ENCODE results near the gene MGLL.

MGLL gene

GRCh38 chr3:127796045-127796830 is 26.1 kb downstream of the MGLL start:
- peaks cover 3% of the 10 kb centered on the region; the same call in 1 of the 2 replicates for H3K4me1 ChIP-seq (ENCODE audit: insufficient read depth, low read length)
- H3K9ac ChIP-seq (ENCODE audit: low read depth, low read length) = no peak overlapping the region
- H3K9me3 ChIP-seq (ENCODE audit: control insufficient read depth, insufficient read depth, low read length) = no peaks in the 10 kb centered on the region
- no peaks in the 10 kb centered on the region for H3K36me3 ChIP-seq (ENCODE audit: insufficient read depth, low read length)

DNA sequence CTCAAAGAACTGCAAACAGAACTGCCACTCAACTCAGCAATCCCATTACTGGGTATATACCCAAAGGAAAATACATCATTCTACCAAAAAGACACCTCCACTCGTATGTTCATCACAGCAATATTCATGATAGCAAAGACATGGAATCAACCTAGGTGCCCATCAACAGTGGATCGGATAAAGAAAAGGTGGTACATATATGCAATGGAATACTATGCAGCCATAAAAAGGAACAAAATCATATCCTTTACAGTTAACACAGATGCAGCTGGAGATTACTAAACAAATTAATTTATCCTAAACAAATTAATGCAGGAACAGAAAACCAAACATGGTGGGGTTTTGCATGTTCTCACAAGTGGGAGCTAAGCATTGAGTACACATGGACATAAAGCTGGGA is 27.3 kb downstream of the MGLL start:
- Histone ChIP-seq H3K36me3 (ENCODE audit: insufficient read depth, low read length) (no peaks in the 10 kb centered on the region), H3K4me1 (ENCODE audit: insufficient read depth, low read length) (peaks cover 5% of the 10 kb centered on the region; the same call in 1 of the 2 replicates)

GRCh38 chr3:127794402-127794801 is 27.9 kb downstream of the MGLL start:
- H3K9me3 ChIP-seq (ENCODE audit: control insufficient read depth, insufficient read depth, low read length) = no peaks in the 10 kb centered on the region
- peaks cover 5% of the 10 kb centered on the region; the same call in 1 of the 2 replicates for H3K4me1 ChIP-seq (ENCODE audit: insufficient read depth, low read length)
- no peaks in the 10 kb centered on the region for H3K36me3 ChIP-seq (ENCODE audit: insufficient read depth, low read length)
- no peak overlapping the region for H3K9ac ChIP-seq (ENCODE audit: low read depth, low read length)

More for the DNA sequence above, 27.3 kb downstream of the MGLL start:
- Histone ChIP-seq H3K9ac (ENCODE audit: low read depth, low read length) (no peak overlapping the region), H3K9me3 (ENCODE audit: control insufficient read depth, insufficient read depth, low read length) (no peaks in the 10 kb centered on the region)

GRCh38 chr3:127792541-127793292 is 29.6 kb downstream of the MGLL start:
- no peaks in the 10 kb centered on the region for H3K36me3 ChIP-seq (ENCODE audit: insufficient read depth, low read length)
- H3K9me3 ChIP-seq (ENCODE audit: control insufficient read depth, insufficient read depth, low read length) = no peaks in the 10 kb centered on the region
- peaks cover 5% of the 10 kb centered on the region; the same call in 1 of the 2 replicates for H3K4me1 ChIP-seq (ENCODE audit: insufficient read depth, low read length)
- no peak overlapping the region for H3K9ac ChIP-seq (ENCODE audit: low read depth, low read length)

GRCh38 chr3:127791221-127791913 is 30.9 kb downstream of the MGLL start:
- H3K4me1 ChIP-seq (ENCODE audit: insufficient read depth, low read length) = peaks cover 5% of the 10 kb centered on the region; the same call in 1 of the 2 replicates
- no peak overlapping the region for H3K9ac ChIP-seq (ENCODE audit: low read depth, low read length)
- no peaks in the 10 kb centered on the region for H3K36me3 ChIP-seq (ENCODE audit: insufficient read depth, low read length)
- no peaks in the 10 kb centered on the region for H3K9me3 ChIP-seq (ENCODE audit: control insufficient read depth, insufficient read depth, low read length)

GRCh38 chr3:127790882-127791183 is 31.5 kb downstream of the MGLL start:
- H3K36me3 ChIP-seq (ENCODE audit: insufficient read depth, low read length) = no peaks in the 10 kb centered on the region
- H3K4me1 ChIP-seq (ENCODE audit: insufficient read depth, low read length) = peaks cover 5% of the 10 kb centered on the region; the same call in 1 of the 2 replicates
- no peak overlapping the region for H3K9ac ChIP-seq (ENCODE audit: low read depth, low read length)
- H3K9me3 ChIP-seq (ENCODE audit: control insufficient read depth, insufficient read depth, low read length) = no peaks in the 10 kb centered on the region

DNA sequence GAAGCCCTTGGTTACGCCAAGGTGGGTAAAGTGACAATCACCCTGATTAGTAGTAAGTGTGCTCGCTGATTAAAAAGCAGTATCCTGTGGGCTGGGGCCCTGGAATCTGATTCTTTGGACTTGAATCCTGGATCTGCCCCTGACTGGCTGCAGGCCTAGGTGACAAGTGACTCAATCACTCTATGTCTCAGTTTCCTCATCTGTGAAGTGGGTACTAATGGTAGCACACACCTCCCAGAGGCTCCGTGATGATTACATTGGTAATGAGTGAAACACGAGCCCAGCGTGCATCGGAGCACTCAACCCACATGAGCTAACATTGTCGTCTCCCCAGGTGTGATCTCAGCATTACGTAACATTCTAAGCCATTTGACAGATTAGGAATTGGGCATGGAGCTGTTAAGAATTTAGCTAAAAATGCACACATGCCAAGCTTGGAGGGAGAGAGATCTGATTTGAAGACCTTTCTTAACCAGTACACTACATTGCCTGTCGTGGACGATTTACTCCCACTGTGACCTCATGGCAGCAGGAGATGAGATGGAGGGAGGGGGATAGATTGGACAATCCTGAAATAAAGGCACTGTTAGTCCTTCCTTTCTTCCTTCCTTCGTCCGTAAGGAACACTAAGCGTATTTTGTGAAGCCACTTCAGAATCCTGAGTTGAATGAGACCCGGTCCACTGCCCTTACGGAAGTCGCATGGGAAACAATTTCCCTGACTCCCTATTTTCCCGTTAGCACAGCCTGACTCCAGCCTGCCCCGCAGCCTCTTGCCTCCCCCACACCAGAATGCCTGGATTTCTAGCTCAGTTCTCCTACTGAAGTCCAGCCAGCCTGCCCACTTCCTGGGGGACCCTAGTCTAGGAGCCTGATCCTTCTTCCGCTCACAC is 32.1 kb downstream of the MGLL start:
- Histone ChIP-seq H3K4me1 (ENCODE audit: insufficient read depth, low read length) (peaks cover 5% of the 10 kb centered on the region; the same call in 1 of the 2 replicates), H3K36me3 (ENCODE audit: insufficient read depth, low read length) (no peaks in the 10 kb centered on the region), H3K9ac (ENCODE audit: low read depth, low read length) (no peak overlapping the region), H3K9me3 (ENCODE audit: control insufficient read depth, insufficient read depth, low read length) (no peaks in the 10 kb centered on the region)

DNA sequence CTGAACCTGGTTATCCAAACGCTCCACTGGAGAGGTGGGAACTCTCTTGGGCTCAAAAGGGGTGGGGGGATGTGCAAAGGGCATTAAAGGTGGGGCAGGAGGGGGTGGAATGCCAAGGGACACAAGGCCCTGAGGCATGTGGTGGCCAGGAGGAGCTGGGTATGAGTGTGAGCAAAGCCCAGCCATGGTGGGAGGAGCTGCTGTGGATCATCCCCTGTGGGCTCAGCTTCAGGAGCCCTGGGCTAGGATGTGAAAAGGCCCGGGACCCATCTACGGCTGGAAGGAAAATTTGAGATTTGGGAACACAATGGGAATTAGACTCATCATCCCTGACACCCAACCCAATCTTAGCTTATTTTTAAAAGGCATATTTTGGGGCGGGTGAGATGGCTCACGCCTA is 33.3 kb downstream of the MGLL start:
- Histone ChIP-seq H3K36me3 (ENCODE audit: insufficient read depth, low read length) (no peaks in the 10 kb centered on the region), H3K4me1 (ENCODE audit: insufficient read depth, low read length) (peaks cover 5% of the 10 kb centered on the region; the same call in 1 of the 2 replicates)

GRCh38 chr3:127788451-127788909 is 33.8 kb downstream of the MGLL start:
- Histone ChIP-seq H3K36me3 (ENCODE audit: insufficient read depth, low read length) (no peaks in the 10 kb centered on the region), H3K4me1 (ENCODE audit: insufficient read depth, low read length) (peaks cover 5% of the 10 kb centered on the region; the same call in 1 of the 2 replicates), H3K9ac (ENCODE audit: low read depth, low read length) (no peak overlapping the region), H3K9me3 (ENCODE audit: control insufficient read depth, insufficient read depth, low read length) (no peaks in the 10 kb centered on the region)

More for the DNA sequence above, 33.3 kb downstream of the MGLL start:
- Histone ChIP-seq H3K9ac (ENCODE audit: low read depth, low read length) (no peak overlapping the region), H3K9me3 (ENCODE audit: control insufficient read depth, insufficient read depth, low read length) (no peaks in the 10 kb centered on the region)

- Histone ChIP-seq H3K9me3 (ENCODE audit: control insufficient read depth, insufficient read depth, low read length) (no peaks in the 10 kb centered on the region), H3K36me3 (ENCODE audit: insufficient read depth, low read length) (no peaks in the 10 kb centered on the region), H3K9ac (ENCODE audit: low read depth, low read length) (no peak overlapping the region), H3K4me1 (ENCODE audit: insufficient read depth, low read length) (peaks cover 5% of the 10 kb centered on the region; the same call in 1 of the 2 replicates)
Measured at GRCh38 chr3:127787571-127788365, 34.5 kb downstream of the MGLL start.

DNA sequence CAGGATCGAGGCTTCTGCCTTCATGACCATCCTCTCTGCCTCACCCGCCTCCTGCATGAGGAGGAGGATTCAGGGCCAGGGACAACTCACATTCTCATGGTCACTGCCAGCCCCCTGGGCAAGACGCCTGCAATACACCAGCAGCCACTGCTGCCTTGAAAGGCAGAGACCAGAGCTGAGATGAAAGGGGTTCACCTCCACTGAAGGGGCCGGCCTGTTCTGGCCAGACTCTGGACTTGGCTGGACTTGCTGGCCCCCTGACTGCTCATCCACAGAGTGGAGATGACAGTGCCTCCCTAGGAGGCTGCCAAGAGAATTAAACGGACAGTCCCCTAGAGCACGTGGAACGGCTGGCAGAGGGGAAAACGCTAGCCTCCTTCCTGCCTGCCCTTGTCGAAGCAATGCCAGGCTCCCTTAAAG is 35.2 kb downstream of the MGLL start:
- Histone ChIP-seq H3K9me3 (ENCODE audit: control insufficient read depth, insufficient read depth, low read length) (no peaks in the 10 kb centered on the region), H3K36me3 (ENCODE audit: insufficient read depth, low read length) (no peaks in the 10 kb centered on the region), H3K9ac (ENCODE audit: low read depth, low read length) (no peak overlapping the region)

DNA sequence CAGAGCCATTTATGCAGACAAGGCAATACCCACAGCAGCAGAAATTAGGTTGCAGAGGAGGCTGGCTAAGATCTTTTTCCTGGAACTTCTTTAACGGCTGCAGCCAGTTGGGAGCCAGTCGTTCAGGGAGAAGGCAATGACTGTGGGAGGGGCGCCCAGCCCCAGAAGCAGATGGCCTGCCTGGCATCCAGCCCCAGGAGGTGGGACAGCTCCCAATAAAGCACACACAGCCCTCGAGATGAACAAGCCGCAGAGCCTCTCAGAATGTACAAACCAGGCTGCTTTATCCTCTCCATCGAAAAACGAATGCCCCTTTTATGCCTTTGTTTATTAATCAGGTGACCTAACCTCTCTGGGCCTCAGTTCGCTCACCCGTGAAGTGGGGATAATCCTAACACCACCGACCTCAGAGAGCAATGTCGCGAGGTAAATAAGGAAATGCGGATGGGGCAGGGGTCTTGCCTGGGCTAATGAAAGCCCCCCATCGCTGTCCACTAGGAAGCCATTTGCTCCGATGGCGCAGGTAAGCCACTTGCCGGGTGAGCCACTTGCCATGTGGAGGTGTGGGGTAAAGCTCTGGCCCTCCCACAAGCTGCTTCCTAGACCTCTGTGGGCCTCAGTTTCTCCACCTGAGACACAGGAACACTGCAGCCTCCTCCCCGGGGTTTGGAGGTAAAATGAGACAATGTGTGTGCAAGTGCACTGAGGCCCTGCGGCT is 35.8 kb downstream of the MGLL start:
- H3K9ac ChIP-seq (ENCODE audit: low read depth, low read length) = no peak overlapping the region
- H3K9me3 ChIP-seq (ENCODE audit: control insufficient read depth, insufficient read depth, low read length) = no peaks in the 10 kb centered on the region
- H3K4me1 ChIP-seq (ENCODE audit: insufficient read depth, low read length) = peaks cover 5% of the 10 kb centered on the region; the same call in 1 of the 2 replicates
- H3K36me3 ChIP-seq (ENCODE audit: insufficient read depth, low read length) = no peaks in the 10 kb centered on the region

More for the DNA sequence above, 35.2 kb downstream of the MGLL start:
- peaks cover 5% of the 10 kb centered on the region; the same call in 1 of the 2 replicates for H3K4me1 ChIP-seq (ENCODE audit: insufficient read depth, low read length)

Measured in ES-I3 (cell line).